ENCODE data around the gene TP63.

GRCh38 chr3:189690237-189690636 is 59.0 kb downstream of the TP63 start:
- TF ChIP-seq CTCF (conservative IDR thresholded peaks at IDR 0.05; ENCODE audit: low read depth, low read length): no peak
- no peak for TF ChIP-seq EZH2 (IDR thresholded peaks at IDR 0.05; ENCODE audit: borderline replicate concordance, low read depth, low read length, poor library complexity, severe bottlenecking)
